Parathyroid adenoma (tissue), 2 donors: ENCODE results near the gene PRKAG3.

Experiments used
- H2AFZ ChIP-seq: fragments of 300-600 bp; sonication (generic); one replicate; pipeline ENCODE4 v1.7.0; 2017; ENCODE audit warnings: antibody characterized with exemption, mild to moderate bottlenecking
- H3K27ac ChIP-seq: fragments of 300-600 bp; sonication (generic); one replicate; pipeline ENCODE4 v1.7.0; 2017
- H3K27me3 ChIP-seq: fragments of 300-600 bp; sonication (generic); one replicate; pipeline ENCODE4 v1.7.0; 2017; ENCODE audit warnings: low read length; ENCODE audit not compliant: control insufficient read depth, insufficient read depth
- H3K36me3 ChIP-seq: fragments of 300-600 bp; sonication (generic); one replicate; pipeline ENCODE4 v1.7.0; 2017; ENCODE audit warnings: low read length; ENCODE audit not compliant: control insufficient read depth, insufficient read depth
- H3K4me1 ChIP-seq: fragments of 300-600 bp; sonication (generic); one replicate; pipeline ENCODE4 v1.7.0; 2017; ENCODE audit warnings: control low read depth
- H3K4me2 ChIP-seq: fragments of 300-600 bp; sonication (generic); one replicate; pipeline ENCODE4 v1.7.0; 2017; ENCODE audit warnings: low read length
- H3K4me3 ChIP-seq: fragments of 300-600 bp; sonication (generic); one replicate; pipeline ENCODE4 v1.7.0; 2017; ENCODE audit warnings: low read depth, low read length
- H3K79me2 ChIP-seq: fragments of 300-600 bp; sonication (generic); one replicate; pipeline ENCODE4 v1.7.0; 2017; ENCODE audit warnings: control low read depth
- H3K9ac ChIP-seq: fragments of 300-600 bp; sonication (generic); one replicate; pipeline ENCODE4 v1.7.0; 2017; ENCODE audit warnings: mild to moderate bottlenecking
- H3K9me3 ChIP-seq: fragments of 300-600 bp; sonication (generic); one replicate; pipeline ENCODE4 v1.7.0; 2017; ENCODE audit warnings: low read length; ENCODE audit not compliant: control insufficient read depth
- TF ChIP-seq, protein P1 (sequence below): fragments of 300-600 bp; sonication (generic); IDR thresholded peaks from one replicate; pipeline ENCODE4 v1.7.0; 2017; ENCODE audit warnings: antibody characterized with exemption, mild to moderate bottlenecking
- donor health status: primary hyperparathyroidism.

The PRKAG3 gene

DNA sequence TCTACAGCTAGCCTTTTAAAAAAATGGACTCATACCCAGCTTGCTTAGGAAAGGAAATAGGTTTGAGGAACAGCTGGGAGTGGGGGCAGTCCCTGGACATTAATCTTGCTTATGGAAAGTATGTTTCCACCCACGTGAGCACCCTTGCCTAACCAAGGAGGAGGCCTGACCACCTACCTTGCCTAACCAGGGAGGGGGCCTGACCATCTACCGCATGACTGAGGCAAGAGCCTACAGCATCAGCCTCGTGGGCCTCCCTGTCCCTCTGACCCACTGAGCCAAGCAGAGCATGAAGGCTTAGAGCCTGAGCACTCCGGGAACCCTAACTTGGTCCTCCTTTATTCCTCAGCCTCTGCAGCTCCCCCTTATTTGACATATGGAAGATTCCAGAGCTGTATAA is 20.2 kb downstream of the PRKAG3 start:
- Histone ChIP-seq H3K4me2 (no peak overlapping the region), H2AFZ (no peak overlapping the region), H3K27ac (no peak overlapping the region), H3K27me3 (no peaks in the 10 kb centered on the region), H3K36me3 (no peaks in the 10 kb centered on the region), H3K4me1 (peaks cover 2% of the 10 kb centered on the region), H3K4me3 (no peak overlapping the region), H3K9me3 (no peaks in the 10 kb centered on the region), H3K79me2 (no peaks in the 10 kb centered on the region), H3K9ac (no peak overlapping the region)
- TF ChIP-seq, protein P1, sequence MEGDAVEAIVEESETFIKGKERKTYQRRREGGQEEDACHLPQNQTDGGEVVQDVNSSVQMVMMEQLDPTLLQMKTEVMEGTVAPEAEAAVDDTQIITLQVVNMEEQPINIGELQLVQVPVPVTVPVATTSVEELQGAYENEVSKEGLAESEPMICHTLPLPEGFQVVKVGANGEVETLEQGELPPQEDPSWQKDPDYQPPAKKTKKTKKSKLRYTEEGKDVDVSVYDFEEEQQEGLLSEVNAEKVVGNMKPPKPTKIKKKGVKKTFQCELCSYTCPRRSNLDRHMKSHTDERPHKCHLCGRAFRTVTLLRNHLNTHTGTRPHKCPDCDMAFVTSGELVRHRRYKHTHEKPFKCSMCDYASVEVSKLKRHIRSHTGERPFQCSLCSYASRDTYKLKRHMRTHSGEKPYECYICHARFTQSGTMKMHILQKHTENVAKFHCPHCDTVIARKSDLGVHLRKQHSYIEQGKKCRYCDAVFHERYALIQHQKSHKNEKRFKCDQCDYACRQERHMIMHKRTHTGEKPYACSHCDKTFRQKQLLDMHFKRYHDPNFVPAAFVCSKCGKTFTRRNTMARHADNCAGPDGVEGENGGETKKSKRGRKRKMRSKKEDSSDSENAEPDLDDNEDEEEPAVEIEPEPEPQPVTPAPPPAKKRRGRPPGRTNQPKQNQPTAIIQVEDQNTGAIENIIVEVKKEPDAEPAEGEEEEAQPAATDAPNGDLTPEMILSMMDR: no peak

DNA sequence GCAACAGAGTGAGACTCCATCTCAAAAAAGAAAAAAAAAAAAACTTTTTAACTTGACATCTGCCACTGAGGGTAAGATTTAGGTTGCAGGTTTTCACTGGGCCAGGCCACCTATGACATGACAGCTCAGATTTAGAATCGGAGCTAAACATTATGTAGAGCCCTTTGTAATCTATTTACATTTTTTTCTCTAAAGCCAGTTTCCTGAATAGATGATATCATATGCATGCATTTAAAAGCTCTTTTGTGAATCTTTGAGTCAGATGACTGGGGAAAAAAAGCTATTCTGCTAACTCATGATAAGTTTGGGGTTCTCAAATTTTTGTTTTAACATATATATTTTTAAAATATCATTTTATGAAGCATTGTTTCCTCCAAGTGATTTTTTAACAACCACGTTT is 21.3 kb downstream of the PRKAG3 start:
- Histone ChIP-seq H3K9me3 (no peaks in the 10 kb centered on the region), H2AFZ (no peak overlapping the region), H3K4me3 (no peak overlapping the region), H3K79me2 (no peaks in the 10 kb centered on the region), H3K27me3 (no peaks in the 10 kb centered on the region), H3K36me3 (no peaks in the 10 kb centered on the region), H3K4me2 (no peak overlapping the region), H3K27ac (no peak overlapping the region), H3K4me1 (peaks cover 5% of the 10 kb centered on the region), H3K9ac (no peak overlapping the region)
- TF ChIP-seq, protein P1: no peak

DNA sequence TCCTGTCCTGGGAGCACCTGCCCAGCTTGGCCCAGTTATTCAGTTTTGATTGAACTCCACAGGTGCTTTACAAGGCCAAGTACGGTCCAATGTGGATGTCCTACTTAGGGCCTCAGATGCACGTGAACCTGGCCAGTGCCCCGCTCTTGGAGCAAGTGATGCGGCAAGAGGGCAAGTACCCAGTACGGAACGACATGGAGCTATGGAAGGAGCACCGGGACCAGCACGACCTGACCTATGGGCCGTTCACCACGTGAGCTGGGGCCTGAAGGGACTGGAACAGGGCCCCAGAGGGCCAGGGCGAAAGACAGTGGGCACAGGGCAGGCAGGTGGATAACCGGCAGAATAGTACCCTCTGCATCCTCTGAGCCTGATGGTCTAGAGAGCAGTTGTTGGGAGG is 22.1 kb downstream of the PRKAG3 start:
- no peaks in the 10 kb centered on the region for H3K27me3 ChIP-seq
- no peak overlapping the region for H3K27ac ChIP-seq
- no peaks in the 10 kb centered on the region for H3K79me2 ChIP-seq
- no peak overlapping the region for H3K4me3 ChIP-seq
- TF ChIP-seq, protein P1: no peak
- H3K9me3 ChIP-seq: no peaks in the 10 kb centered on the region
- no peak overlapping the region for H3K4me2 ChIP-seq
- H3K4me1 ChIP-seq: peaks cover 5% of the 10 kb centered on the region
- H3K36me3 ChIP-seq: no peaks in the 10 kb centered on the region
- no peak overlapping the region for H3K9ac ChIP-seq
- no peak overlapping the region for H2AFZ ChIP-seq

DNA sequence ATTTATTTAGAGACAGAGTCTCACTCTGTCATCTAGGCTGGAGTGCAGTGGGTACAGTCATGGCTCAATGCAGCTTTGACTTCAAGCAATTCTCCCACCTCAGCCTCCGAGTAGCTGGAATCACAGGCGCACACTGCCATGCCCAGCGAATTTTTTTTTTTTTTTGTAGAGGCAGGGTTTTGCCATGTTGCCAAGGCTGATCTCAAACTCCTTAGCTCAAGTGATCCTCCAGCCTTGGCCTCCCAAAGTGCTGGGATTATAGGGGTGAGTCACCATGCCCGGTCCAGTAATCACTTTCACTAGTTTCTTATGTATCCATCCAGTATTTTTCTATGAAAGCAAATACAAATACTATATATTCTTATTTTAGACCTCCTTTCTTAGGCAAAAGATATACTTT is 24.0 kb downstream of the PRKAG3 start:
- Histone ChIP-seq H3K9ac (no peak overlapping the region), H3K27ac (no peak overlapping the region), H3K4me3 (no peak overlapping the region), H3K9me3 (no peaks in the 10 kb centered on the region), H3K27me3 (no peaks in the 10 kb centered on the region), H3K4me2 (no peak overlapping the region), H3K79me2 (no peaks in the 10 kb centered on the region), H3K36me3 (no peaks in the 10 kb centered on the region), H3K4me1 (peaks cover 5% of the 10 kb centered on the region), H2AFZ (no peak overlapping the region)
- TF ChIP-seq, protein P1: no peak

DNA sequence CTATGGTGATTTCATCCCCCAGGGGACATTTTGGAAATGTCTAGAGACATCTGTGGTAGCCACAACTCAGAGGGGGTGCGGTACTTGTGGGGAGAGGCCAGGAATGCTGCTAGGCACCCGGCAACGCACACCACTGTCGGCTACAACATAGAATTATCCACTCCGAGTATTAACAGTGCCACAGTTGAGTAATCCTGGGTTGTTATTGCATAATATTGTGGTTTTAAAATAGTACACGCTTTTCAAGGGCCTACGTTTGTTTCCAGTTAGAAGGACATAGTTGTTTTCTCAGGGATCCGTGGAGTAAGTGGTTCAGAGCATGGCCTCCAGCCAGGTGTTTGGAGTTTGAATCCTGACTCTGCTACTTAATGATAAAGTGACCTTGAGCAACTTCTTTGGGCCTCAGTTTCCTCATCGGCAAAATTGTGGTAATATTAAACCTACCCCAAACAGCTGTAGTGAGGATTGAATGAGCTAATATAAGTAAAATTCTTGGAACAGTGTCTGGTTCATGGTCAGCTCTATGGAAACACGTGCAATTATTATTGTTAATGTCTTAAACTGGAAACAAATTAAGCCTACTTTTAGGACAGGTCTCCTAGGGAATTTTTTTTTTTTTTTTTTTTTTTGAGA is 25.1 kb downstream of the PRKAG3 start:
- Histone ChIP-seq H3K79me2 (no peaks in the 10 kb centered on the region), H2AFZ (peak overlapping the region; percentile 44), H3K4me3 (no peak overlapping the region), H3K27me3 (no peaks in the 10 kb centered on the region), H3K9ac (no peak overlapping the region), H3K36me3 (no peaks in the 10 kb centered on the region), H3K4me2 (peak overlapping the region; percentile 39), H3K4me1 (peaks cover 5% of the 10 kb centered on the region), H3K27ac (peak overlapping the region; percentile 55), H3K9me3 (no peaks in the 10 kb centered on the region)
- TF ChIP-seq, protein P1: no peak
